MCF 10A (cell line): Measurements from ENCODE around the gene CHID1. TPM values are rescaled to one million over a fixed set of nuclear protein-coding genes. Genes with fewer than 3 reads are reported as not detected.

ENCODE experiments used
- BruUV-seq: library from RNA; stranded (reverse); fragments of 400-500 nt; replicated peaks from 2 replicates; lab custom pipeline; 2021; lab: Mats Ljungman, UMichigan
- CTCF ChIA-PET: fragments of 300-600 bp; sonication (Branson Sonifier 250); formaldehyde crosslinking; extraction: SDS; loops from one replicate; lab custom pipeline; 2021; ENCODE audit warnings: antibody characterized with exemption, inconsistent platforms; lab: Yijun Ruan, JAX
- POLR2A ChIA-PET: fragments of 300-600, 350-650 bp; sonication (Branson Sonifier 250); formaldehyde crosslinking; extraction: SDS; loops from one replicate; lab custom pipeline; 2020; ENCODE audit warnings: antibody characterized with exemption, inconsistent platforms; lab: Yijun Ruan, JAX
- DNase-seq: peaks from one replicate; pipeline ENCODE4 v3.0.0-alpha.2; 2018; ENCODE audit not compliant: unreplicated experiment
- H3K27ac Mint-ChIP-seq: one replicate; pipeline ENCODE4 v1.8.0; 2022; ENCODE audit warnings: mild to moderate bottlenecking, low read depth, mixed read lengths; ENCODE audit not compliant: unreplicated experiment
- H3K27me3 Mint-ChIP-seq: one replicate; pipeline ENCODE4 v1.8.0; 2022; ENCODE audit warnings: mixed read lengths; ENCODE audit not compliant: insufficient read depth, unreplicated experiment
- H3K36me3 Mint-ChIP-seq: one replicate; pipeline ENCODE4 v1.8.0; 2022; ENCODE audit warnings: mild to moderate bottlenecking, moderate library complexity, mixed read lengths; ENCODE audit not compliant: insufficient read depth, unreplicated experiment
- H3K4me1 Mint-ChIP-seq: one replicate; pipeline ENCODE4 v1.8.0; 2022; ENCODE audit warnings: mixed read lengths; ENCODE audit not compliant: insufficient read depth, unreplicated experiment
- H3K4me3 Mint-ChIP-seq: one replicate; pipeline ENCODE4 v1.8.0; 2022; ENCODE audit warnings: mild to moderate bottlenecking, moderate library complexity, mixed read lengths; ENCODE audit not compliant: unreplicated experiment
- H3K9me3 Mint-ChIP-seq: one replicate; pipeline ENCODE4 v1.8.0; 2022; ENCODE audit warnings: mixed read lengths; ENCODE audit not compliant: unreplicated experiment
- CTCF ChIP-seq: fragments of 200-600 bp; IDR thresholded peaks from one replicate; pipeline ENCODE4 v1.8.0; 2022; ENCODE audit warnings: antibody characterized with exemption, mild to moderate bottlenecking; ENCODE audit not compliant: unreplicated experiment
- intact Hi-C: fragments of 100-400 bp; cut with micrococcal nuclease; formaldehyde crosslinking; loops from 2 replicates; pipeline ENCODE4 v1.14.1; 2022
- total RNA-seq: library from RNA; stranded (reverse); gene quantifications from 2 replicates; pipeline ENCODE4 v1.2.3, GENCODE V29; 2022

The CHID1 gene
- total RNA-seq, 1 experiment from 2014 or later: 94.8 TPM

GRCh38 chr11:957212-957920 is 46.8 kb upstream of the CHID1 start:
- H3K4me1 Mint-ChIP-seq: peaks cover 19% of the 10 kb centered on the region
- TF ChIP-seq CTCF: no peak
- H3K4me3 Mint-ChIP-seq: no peak overlapping the region
- intact Hi-C loops: no loop called here
- no TSS peak for BruUV-seq
- DNase-seq: no peak
- POLR2A ChIA-PET: no interaction called here
- no peaks in the 10 kb centered on the region for H3K9me3 Mint-ChIP-seq
- no peak overlapping the region for H3K27ac Mint-ChIP-seq
- CTCF ChIA-PET: interaction anchor here (0.6 kb wide), 1 partner anchor 130 kb away, joined by 3 read pairs; no protein-coding TSS in a partner anchor
- peaks cover 42% of the 10 kb centered on the region for H3K36me3 Mint-ChIP-seq
- H3K27me3 Mint-ChIP-seq: no peaks in the 10 kb centered on the region

- Mint-ChIP-seq H3K9me3 (no peaks in the 10 kb centered on the region), H3K27ac (peak overlapping the region; percentile 0), H3K36me3 (peaks cover 44% of the 10 kb centered on the region), H3K4me1 (peaks cover 19% of the 10 kb centered on the region), H3K27me3 (no peaks in the 10 kb centered on the region), H3K4me3 (no peak overlapping the region)
- CTCF ChIA-PET: interaction anchor here (0.6 to 1.1 kb wide), 6 partner anchors 22 to 976 kb away, joined by 3 to 4 read pairs (median 3); no protein-coding TSS in a partner anchor
- TF ChIP-seq CTCF: no peak
- DNase-seq: no peak
- POLR2A ChIA-PET: interaction anchor here (0.5 to 0.8 kb wide), 2 partner anchors 13 to 15 kb away, joined by 3 read pairs; no protein-coding TSS in a partner anchor
- intact Hi-C loops: no loop called here
- BruUV-seq: no TSS peak
These were observed 44.8 kb upstream of the CHID1 start for GRCh38 chr11:955154-956063.

- peak overlapping the region; percentile 0 for H3K27ac Mint-ChIP-seq
- no peak for DNase-seq
- BruUV-seq: no TSS peak
- ChIA-PET CTCF (interaction anchor here (0.7 to 0.9 kb wide), 4 partner anchors 21 to 1200 kb away, joined by 3 to 4 read pairs (median 4); no protein-coding TSS in a partner anchor), POLR2A (interaction anchor here (0.8 kb wide), 1 partner anchor 14 kb away, joined by 3 read pairs; no protein-coding TSS in a partner anchor)
- TF ChIP-seq CTCF: no peak
- intact Hi-C loops: no loop called here
- H3K27me3 Mint-ChIP-seq: no peaks in the 10 kb centered on the region
- peaks cover 19% of the 10 kb centered on the region for H3K4me1 Mint-ChIP-seq
- H3K9me3 Mint-ChIP-seq: no peaks in the 10 kb centered on the region
- no peak overlapping the region for H3K4me3 Mint-ChIP-seq
- peaks cover 40% of the 10 kb centered on the region for H3K36me3 Mint-ChIP-seq
These were observed 44.0 kb upstream of the CHID1 start for GRCh38 chr11:954392-955153.
